ENCODE measurements around the gene GATB.

GATB gene

GRCh38 chr4:151651496-151651895 lies 109.3 kb downstream of the GATB start:
- Histone ChIP-seq H3K9me3 (no peaks in the 10 kb centered on the region), H3K4me3 (ENCODE audit: low read depth, low read length) (no peak overlapping the region), H3K36me3 (no peaks in the 10 kb centered on the region), H3K27me3 (no peaks in the 10 kb centered on the region), H3K4me1 (no peaks in the 10 kb centered on the region)
- DNase-seq, result no peak
- TF ChIP-seq, protein P1, sequence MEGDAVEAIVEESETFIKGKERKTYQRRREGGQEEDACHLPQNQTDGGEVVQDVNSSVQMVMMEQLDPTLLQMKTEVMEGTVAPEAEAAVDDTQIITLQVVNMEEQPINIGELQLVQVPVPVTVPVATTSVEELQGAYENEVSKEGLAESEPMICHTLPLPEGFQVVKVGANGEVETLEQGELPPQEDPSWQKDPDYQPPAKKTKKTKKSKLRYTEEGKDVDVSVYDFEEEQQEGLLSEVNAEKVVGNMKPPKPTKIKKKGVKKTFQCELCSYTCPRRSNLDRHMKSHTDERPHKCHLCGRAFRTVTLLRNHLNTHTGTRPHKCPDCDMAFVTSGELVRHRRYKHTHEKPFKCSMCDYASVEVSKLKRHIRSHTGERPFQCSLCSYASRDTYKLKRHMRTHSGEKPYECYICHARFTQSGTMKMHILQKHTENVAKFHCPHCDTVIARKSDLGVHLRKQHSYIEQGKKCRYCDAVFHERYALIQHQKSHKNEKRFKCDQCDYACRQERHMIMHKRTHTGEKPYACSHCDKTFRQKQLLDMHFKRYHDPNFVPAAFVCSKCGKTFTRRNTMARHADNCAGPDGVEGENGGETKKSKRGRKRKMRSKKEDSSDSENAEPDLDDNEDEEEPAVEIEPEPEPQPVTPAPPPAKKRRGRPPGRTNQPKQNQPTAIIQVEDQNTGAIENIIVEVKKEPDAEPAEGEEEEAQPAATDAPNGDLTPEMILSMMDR (IDR thresholded peaks at IDR 0.05; ENCODE audit: low read depth, low read length), result no peak

- no peak for DNase-seq
- Histone ChIP-seq H3K36me3 (no peaks in the 10 kb centered on the region), H3K9me3 (no peaks in the 10 kb centered on the region), H3K4me3 (ENCODE audit: low read depth, low read length) (no peak overlapping the region), H3K4me1 (no peaks in the 10 kb centered on the region), H3K27me3 (no peaks in the 10 kb centered on the region)
- TF ChIP-seq, protein P1 (IDR thresholded peaks at IDR 0.05; ENCODE audit: low read depth, low read length), result no peak
Observed at GRCh38 chr4:151649479-151649878, 111.3 kb downstream of the GATB start.

GRCh38 chr4:151646322-151646721 lies 114.5 kb downstream of the GATB start:
- no peak overlapping the region for H3K4me3 ChIP-seq (ENCODE audit: low read depth, low read length)
- no peaks in the 10 kb centered on the region for H3K9me3 ChIP-seq
- no peaks in the 10 kb centered on the region for H3K27me3 ChIP-seq
- DNase-seq, result no peak
- H3K4me1 ChIP-seq, result no peaks in the 10 kb centered on the region
- TF ChIP-seq, protein P1 (IDR thresholded peaks at IDR 0.05; ENCODE audit: low read depth, low read length), result peak; percentile 16; the same call in 1 of the 2 replicates
- no peaks in the 10 kb centered on the region for H3K36me3 ChIP-seq

DNA sequence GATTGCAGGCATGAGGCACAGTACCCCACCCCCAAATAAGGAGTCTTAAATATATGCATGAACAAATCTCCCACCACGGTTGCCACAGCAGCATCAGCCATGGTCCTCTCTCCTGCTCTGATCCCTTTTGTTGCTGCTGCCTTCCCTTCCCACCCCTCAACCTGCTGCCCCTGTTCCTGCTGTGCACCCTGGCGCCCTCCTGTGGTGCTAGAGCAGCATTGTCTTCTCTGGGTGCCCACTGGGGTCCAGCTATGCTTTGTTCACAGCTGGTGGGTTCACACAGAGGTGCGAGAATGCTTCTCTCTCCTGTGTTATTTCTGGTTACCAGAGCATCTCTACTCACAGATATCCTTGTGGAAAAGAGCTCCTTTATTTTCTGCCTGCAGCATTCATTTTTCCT lies 116.2 kb downstream of the GATB start:
- no peaks in the 10 kb centered on the region for H3K4me1 ChIP-seq
- TF ChIP-seq, protein P1 (IDR thresholded peaks at IDR 0.05; ENCODE audit: low read depth, low read length), result peak; percentile 83
- H3K4me3 ChIP-seq (ENCODE audit: low read depth, low read length), result no peak overlapping the region
- H3K27me3 ChIP-seq, result no peaks in the 10 kb centered on the region
- DNase-seq, result peak; percentile 70
- no peaks in the 10 kb centered on the region for H3K9me3 ChIP-seq
- H3K36me3 ChIP-seq, result no peaks in the 10 kb centered on the region

- no peak for DNase-seq
- Histone ChIP-seq H3K9me3 (no peaks in the 10 kb centered on the region), H3K36me3 (no peaks in the 10 kb centered on the region), H3K4me1 (no peaks in the 10 kb centered on the region; the same call in 1 of the 2 replicates), H3K4me3 (ENCODE audit: low read depth, low read length) (no peak overlapping the region), H3K27me3 (no peaks in the 10 kb centered on the region)
- TF ChIP-seq, protein P1 (IDR thresholded peaks at IDR 0.05; ENCODE audit: low read depth, low read length), result no peak
Observed at GRCh38 chr4:151643564-151643963, 117.2 kb downstream of the GATB start.

GRCh38 chr4:151641983-151642382 lies 118.8 kb downstream of the GATB start:
- DNase-seq, result no peak
- H3K4me1 ChIP-seq, result peaks cover 9% of the 10 kb centered on the region; the same call in 1 of the 2 replicates
- no peaks in the 10 kb centered on the region for H3K27me3 ChIP-seq
- no peaks in the 10 kb centered on the region for H3K9me3 ChIP-seq
- no peak overlapping the region for H3K4me3 ChIP-seq (ENCODE audit: low read depth, low read length)
- TF ChIP-seq, protein P1 (IDR thresholded peaks at IDR 0.05; ENCODE audit: low read depth, low read length), result no peak
- H3K36me3 ChIP-seq, result no peaks in the 10 kb centered on the region

Data from BE2C (cell line).